NOMO-1 treated with DMSO at 0.1 percent for 48 hours (cell line): Measurements from ENCODE around the gene ARHGAP29.

Experiments
- DNase-seq: peaks from one replicate; lab custom pipeline; 2025; ENCODE audit not compliant: unreplicated experiment; lab: John Stamatoyannopoulos, UW

ARHGAP29 gene, protein sequence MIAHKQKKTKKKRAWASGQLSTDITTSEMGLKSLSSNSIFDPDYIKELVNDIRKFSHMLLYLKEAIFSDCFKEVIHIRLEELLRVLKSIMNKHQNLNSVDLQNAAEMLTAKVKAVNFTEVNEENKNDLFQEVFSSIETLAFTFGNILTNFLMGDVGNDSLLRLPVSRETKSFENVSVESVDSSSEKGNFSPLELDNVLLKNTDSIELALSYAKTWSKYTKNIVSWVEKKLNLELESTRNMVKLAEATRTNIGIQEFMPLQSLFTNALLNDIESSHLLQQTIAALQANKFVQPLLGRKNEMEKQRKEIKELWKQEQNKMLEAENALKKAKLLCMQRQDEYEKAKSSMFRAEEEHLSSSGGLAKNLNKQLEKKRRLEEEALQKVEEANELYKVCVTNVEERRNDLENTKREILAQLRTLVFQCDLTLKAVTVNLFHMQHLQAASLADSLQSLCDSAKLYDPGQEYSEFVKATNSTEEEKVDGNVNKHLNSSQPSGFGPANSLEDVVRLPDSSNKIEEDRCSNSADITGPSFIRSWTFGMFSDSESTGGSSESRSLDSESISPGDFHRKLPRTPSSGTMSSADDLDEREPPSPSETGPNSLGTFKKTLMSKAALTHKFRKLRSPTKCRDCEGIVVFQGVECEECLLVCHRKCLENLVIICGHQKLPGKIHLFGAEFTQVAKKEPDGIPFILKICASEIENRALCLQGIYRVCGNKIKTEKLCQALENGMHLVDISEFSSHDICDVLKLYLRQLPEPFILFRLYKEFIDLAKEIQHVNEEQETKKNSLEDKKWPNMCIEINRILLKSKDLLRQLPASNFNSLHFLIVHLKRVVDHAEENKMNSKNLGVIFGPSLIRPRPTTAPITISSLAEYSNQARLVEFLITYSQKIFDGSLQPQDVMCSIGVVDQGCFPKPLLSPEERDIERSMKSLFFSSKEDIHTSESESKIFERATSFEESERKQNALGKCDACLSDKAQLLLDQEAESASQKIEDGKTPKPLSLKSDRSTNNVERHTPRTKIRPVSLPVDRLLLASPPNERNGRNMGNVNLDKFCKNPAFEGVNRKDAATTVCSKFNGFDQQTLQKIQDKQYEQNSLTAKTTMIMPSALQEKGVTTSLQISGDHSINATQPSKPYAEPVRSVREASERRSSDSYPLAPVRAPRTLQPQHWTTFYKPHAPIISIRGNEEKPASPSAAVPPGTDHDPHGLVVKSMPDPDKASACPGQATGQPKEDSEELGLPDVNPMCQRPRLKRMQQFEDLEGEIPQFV

DNA sequence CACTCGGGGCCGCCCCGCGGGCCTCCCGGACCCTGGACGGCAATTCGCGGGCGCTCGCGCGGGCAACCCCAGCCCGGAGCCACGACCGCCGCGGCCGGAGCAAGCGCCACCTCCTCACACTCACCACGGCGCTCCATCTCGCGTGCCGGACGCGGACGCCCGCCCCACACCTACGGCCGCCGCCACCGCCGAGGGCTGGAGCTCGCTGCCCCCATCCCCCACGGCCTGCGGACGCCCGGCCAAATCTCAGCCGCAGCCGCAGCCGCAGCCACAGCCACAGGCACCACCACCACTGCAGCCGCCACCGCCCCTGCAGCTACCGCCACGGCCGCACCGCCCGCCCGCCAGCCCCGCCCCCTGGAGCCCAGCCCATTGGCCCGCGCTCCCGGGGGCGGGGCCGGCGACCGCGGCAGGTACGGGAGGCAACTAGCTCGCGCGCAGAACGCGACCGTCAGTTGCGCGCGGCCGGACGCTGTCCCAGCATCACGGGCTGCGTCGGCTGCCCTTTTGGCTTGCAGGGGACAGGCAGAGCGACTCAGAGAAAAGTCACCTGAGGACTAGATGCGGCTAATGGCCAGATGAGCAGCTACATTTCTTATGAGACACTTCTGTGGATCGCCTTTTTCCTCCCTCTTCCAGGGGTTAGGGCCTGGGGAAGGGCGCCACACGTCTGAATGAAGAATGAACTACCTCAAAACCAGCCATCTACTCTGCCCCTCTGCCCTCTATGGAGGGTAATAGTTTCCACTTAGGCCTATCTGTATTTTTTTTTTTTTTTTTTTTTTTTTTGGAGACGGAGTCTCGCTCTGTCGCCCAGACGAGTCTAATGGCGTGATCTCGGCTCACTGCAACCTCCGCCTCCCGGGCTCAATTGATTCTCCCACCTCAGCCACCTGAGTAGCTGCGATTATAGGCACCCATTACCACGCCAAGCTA lies at the start of gene ARHGAP29:
Gene ARHGAP29, minus strand, starts transcription at position 294 of the 936 bp plus-strand sequence. CDS start 5,973 bp downstream, outside the sequence.
- DNase-seq: no peak

DNA sequence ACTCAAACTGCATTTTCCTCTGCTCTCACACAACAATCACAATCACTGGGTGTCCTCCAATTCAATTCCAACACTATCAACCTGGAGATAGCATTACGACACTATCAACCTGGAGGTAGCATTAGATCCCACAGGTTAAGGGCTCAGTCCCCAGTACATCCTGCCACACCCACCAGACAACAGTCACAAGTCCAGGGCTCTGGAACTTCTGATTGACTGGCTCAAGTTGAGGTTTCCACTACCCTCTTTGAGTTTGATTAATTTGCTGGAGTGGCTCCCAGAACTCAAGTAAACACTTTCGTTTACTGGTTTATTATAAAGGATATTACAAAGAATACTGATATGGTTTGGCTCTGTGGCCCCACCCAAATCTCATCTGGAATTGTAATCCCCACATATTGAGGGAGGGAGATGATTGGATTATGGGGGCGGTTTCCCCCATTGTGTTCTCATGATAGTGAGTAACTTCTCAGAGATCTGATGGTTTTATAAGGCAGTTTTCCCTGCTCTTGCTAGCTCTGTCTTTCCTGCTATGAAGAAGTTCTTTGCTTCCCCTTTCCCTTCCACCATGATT lies 49.6 kb upstream of the ARHGAP29 start:
- no peak for DNase-seq

DNA sequence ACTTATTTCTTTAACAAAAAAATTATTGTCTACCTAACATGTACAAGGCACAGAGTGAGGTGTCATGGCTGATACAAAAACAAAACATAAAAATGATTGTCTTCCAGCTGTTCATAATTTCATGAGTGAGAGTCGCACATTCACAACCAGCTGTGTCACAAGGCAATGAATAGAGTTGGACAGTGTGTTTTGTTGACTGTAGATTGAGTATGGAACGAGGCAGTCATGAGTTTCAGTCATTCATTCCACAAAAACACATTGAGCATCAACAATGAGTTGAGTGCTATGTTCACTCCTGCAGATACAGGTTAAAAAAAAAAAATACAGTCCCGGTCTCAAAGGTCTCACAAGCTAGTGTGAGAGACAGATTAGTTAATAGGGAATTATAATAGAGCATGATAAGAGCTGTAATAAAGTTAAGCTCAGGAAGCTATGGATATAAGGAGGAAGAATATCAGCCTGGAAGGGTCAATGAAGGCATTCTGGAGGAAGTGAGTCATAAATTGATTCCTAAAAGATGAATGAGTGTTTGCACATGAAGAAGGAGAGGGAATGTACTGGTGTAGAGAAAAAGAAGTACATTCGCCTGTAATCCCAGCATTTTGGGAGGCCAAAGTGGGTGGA lies 47.8 kb upstream of the ARHGAP29 start:
- DNase-seq: no peak

DNA sequence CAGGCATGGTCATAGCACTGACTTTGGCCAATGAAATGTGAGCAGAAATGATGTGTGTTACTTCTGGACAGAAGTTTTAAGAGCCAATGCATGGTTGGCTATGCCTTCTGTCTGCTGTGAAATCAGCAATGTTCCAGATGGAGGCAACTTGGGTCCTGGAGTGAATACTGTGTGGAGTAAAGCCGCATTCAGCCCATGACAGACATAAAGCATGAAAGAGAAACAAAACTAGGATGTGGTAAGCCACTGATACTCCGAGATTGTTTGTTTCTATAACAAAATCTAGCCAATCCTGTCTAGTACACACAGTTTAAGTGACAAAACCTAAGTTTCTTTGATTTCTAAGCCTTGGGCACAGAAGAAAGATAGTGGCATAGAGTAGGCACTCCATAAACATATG lies 47.1 kb upstream of the ARHGAP29 start:
- no peak for DNase-seq

DNA sequence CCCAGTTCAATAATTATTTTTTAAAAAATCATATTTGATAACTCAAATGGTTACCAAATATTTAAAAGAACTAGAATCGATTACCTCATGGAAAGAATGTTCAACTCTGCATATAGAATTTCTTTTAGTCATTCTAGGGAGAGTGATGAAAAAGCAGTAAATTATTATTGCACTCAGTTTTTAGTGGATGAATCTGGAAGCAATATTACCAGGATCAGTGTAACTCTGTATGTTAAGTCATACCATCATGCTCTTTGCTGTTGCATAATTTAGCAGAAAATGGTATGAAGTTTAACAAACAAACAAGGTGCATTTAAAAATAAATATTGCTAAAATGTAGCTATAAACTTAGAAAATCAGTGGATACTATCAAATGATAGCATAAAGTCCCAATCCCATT lies 46.1 kb upstream of the ARHGAP29 start:
- DNase-seq: no peak

DNA sequence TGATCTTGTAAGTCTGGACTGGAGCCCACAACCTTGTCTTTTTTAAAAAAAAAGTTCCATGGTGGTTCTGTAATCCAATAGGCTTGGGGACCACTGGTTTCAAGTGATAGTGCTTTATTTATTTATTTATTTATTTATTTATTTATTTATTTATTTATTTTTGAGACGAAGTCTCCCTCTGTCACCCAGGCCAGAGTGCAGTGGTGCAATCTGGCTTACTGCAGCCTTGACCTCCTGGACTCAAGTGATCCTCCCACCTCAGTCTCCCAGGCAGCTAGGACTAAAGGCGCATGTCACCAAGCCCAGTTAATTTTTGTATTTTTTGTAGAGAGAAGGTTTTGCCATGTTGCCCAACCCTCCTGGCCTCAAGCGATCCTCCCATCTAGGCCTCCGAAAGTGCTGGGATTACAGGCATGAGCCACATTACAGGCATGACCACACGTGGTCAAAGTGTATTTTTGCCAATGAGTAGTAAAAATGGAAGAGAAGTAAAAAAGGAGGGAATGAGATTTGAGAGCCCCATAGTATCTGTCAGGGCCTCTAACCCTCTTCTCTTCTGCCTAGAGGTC lies 44.8 kb upstream of the ARHGAP29 start:
- DNase-seq: no peak

DNA sequence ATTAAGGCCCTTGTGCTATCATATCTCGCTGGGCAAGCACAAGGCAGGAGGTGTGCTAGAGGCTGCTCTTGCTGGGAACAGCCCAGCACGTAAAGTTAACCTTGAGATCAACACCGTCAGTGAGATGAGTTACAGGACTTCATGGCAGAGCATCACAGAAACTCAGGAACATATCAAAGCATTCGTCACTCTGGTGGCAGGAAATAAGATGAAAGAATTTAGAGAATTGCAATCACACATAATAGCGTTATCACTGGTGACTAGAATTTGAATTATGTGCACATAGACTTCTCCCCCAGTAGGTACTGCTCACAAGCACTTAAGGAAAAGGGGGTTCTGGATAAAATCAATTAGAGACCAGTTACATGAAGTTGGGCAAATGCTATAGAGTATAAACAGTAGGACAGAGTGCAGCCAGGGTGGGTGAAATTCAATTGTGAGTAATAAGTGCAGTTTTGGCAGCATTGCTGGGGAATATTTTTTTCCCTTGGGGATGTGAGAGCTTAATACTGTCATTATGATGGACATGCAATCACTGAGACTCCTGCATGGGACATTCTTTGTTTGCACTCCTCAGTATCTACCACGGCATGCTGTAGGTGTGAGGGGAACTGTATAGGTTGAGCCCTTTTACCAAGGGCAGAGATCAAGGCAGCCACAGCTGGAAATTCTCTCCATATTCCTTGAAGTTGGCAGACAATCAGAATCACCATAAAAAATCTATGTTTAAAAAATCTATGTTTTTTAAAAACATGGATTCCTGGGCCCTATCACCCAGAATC lies 44.2 kb upstream of the ARHGAP29 start:
- no peak for DNase-seq

DNA sequence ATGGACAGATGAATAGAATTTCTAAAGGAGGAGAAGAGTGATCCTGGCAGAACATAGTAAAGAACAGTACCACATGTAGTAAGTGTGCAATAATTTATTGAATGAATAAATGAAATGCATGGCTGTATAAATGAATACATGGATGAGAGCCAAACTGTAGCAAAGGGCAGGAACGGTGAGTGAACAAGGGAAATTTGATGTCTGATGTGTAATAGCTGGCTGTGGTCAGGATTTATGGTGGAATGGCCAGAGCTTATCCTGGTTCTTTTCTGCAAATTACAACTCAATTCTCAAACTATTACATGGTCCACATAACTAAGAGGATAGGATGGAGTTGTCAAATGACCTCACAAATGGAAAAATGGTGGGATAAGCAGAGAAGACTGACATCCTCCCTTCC lies 43.2 kb upstream of the ARHGAP29 start:
- no peak for DNase-seq

DNA sequence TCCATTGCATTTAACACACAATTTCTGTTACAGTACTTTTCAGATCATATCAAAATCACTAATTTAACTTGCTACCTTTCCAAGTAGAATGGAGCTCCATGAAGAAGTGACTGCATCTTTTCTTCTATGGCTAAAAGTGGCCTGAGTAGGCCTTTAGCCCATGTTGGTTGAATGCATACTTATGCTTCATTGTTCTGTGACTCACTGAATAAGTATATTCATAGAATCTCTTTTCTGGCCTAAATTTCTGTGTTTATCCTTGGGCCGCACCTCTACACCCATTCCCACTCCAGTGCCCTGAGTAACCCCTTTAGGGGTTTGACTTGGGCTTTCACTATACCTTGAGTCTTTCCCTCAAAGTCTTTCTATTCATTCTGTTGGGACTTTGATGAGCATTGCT lies 42.1 kb upstream of the ARHGAP29 start:
- no peak for DNase-seq

DNA sequence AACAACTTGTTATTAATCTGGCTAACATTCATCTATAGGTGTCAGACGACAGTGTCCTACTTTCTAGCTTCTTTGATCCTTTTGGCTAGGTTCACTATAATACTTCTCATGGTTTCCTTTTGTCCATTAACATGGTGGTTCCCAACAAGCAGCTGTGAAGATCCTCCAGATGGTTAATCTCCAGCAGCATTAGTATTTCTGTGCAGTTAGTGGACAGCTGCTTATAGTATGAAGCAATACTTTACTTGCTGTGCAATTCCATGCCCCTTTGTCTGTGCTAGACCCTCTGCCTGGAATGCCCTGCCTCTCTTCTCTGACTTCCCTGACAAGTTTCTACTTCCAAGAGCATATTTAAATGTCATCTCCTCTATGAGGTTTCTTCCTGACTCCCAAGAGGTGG lies 41.7 kb upstream of the ARHGAP29 start:
- DNase-seq: no peak

DNA sequence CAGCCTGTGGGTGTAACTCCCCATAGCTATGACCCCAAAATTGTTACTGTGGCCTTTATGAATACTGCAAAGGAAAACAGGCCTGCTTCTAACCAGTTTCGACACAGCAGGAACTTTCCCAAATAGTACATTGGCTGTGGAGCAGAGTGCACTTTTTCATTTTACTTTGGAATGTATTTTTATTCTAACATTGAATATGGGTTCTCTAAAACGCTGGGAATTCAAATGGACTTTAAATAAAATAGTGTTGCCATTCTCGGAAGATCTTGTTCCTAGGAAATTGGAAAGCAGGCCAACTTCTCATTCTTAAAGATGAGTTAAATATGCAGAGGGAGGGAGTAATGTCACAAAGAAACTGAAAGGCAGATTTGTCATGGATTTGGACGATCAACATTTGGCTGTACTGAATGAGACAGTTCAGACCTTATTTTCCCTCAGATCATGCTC lies 39.6 kb upstream of the ARHGAP29 start:
- DNase-seq: no peak

DNA sequence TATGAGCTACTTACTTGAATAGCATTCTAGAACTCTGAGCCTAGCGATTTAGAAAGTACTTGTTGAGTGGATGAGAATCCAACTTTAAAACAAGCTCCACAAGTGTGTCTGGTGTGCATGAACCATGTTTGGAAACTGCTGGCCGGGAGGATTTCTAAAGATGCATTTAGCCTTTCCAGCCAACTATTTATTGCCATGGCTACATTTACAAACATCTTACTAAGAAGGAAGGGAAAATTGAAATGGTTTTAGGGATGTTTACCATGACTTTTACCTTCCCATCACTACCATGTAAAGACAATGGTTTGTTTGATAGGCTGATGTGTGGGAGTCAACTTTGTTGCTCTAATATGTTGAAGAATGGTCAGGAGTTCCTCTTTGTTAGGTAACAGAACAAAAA lies 37.7 kb upstream of the ARHGAP29 start:
- no peak for DNase-seq

DNA sequence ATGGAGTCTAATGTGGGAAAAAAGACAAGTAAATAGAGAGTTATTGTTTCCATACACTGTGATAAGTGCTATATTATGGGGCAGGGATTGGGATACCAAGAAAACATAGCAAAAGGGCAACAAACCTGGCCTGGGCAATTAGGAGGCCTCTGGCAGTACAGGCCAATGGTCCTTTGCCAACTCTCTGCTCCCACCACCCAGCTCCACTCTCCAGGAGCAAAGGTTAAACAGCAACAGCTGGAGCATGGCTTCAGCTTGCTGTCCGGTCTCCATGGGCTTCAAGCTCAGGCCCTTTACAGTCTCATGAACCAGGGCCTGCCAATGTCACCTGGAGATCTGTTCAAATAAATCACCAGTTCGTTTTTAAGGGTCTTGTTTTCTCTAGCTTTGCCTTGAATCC lies 37.2 kb upstream of the ARHGAP29 start:
- DNase-seq: no peak

DNA sequence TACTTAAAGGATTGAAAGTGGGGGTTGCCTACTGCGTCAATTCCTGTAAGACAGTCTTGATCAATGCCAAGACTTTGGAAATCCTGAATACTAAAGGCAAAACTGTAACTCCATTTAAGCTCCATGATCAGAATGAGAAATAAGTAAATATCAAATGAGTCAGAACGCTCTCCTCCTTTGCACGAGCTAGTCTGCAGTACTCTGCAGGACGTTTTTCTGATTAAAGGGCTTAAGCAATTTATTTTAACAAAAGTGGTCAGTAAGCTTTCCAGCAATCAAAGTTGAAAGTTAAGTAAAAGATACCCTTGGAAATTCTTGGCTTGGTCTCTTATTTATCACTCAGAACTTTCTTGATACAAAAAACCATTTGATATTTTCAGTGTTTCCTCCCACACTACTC lies 35.7 kb upstream of the ARHGAP29 start:
- no peak for DNase-seq

DNA sequence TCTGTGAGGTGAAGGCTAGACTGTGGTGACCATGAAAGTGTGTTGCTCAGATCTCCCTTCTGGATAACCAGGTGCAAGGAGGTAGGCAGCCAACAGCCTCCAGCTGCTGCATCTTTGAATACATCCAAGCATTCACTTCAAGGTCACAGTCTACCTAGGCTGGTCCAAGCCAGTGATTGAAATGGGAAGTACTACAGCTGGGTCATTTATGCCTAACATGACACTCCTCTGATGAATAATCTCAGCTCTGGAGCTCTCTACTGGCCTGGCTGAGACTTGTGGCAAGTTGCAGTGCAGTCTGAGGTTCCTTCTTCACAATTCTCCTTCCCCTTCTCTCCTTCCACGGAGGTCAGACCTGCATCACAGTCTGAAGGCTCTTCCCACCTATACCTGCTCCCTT lies 35.0 kb upstream of the ARHGAP29 start:
- peak; percentile 4 for DNase-seq

DNA sequence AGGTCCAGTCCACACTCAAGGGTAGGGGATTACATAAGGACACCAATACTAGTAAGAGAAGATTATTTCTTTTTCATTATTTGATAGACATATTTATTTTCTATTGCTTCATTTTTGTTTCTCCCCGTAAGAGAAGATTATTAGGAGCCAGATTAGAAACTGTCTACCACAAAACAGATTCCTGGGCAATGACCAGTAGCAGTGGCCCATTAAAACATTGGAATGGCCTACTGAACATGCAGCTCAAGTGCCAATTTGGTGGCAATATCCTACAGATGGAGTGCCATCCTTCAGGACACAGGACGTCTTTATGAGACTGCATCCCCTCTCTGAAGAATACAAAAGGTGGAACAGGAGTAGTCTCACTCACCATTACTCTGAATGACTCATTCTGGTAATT lies 34.0 kb upstream of the ARHGAP29 start:
- no peak for DNase-seq

DNA sequence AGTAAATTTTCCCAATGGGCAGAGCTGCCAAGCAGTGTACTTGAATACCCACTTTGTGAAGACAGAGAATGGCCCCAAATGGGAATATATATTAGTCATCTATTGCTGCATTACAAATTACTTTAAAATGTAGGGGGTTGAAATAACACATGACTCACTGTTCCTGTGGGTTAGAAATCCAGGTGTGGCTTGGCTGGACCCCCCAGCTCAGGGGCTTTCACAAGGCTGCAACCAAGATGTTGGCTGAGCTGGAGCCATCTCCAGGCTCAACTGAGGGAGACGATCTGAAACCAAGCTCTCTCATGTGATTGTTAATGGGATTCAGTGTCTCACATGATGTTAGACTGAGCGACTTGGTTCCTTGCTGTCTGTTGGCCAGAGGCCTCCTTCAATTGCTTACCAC lies 33.4 kb upstream of the ARHGAP29 start:
- DNase-seq: no peak

DNA sequence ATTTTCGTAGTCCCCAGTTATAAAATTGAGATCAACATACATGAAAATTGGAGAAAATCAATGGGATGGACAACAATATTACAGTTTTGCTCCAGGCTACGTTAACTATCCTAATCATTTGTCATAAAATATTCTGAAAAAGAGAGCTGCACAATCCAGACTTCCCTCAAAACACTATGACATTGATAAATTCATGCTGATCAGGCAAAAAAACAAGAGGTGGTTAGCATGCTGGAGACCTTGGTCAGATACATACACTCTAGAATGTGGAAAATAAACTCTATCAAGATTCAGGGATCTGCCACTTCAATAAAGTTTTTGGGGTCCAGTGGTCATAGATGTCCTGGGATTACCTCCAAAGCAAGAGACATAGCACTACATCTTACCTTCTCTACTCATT lies 32.5 kb upstream of the ARHGAP29 start:
- no peak for DNase-seq
